HepG2 (cell line): ENCODE measurements around the gene PRXL2B. TPM values are rescaled to one million over a fixed set of nuclear protein-coding genes. Genes with fewer than 3 reads are reported as not detected.

Source experiments
- ATAC-seq: fragments of 200-7000 bp; cut with Tn5 transposase; 3 replicates; pipeline ENCODE4 v1.9.1; 2020; ENCODE audit warnings: mild to moderate bottlenecking, moderate library complexity
- BruUV-seq: library from RNA; stranded (reverse); fragments of 400-500 nt; replicated peaks from 2 replicates; lab custom pipeline; 2021; lab: Mats Ljungman, UMichigan
- CTCF ChIA-PET: fragments of 300-600 bp; formaldehyde crosslinking; extraction: SDS; loops from one replicate; lab custom pipeline; 2021; ENCODE audit warnings: low total read pairs, inconsistent platforms, low intra/inter-chr PET ratio; lab: Yijun Ruan, JAX
- POLR2A ChIA-PET: fragments of 350-600 bp; sonication (Branson Sonifier 250); formaldehyde crosslinking; loops from one replicate; lab custom pipeline; 2020; ENCODE audit warnings: antibody characterized with exemption, inconsistent platforms; lab: Yijun Ruan, JAX
- DNase-seq: peaks from one replicate; pipeline ENCODE4 v3.0.0-alpha.2; 2015; ENCODE audit warnings: low spot score
- FAIRE-seq: peaks from 3 replicates; lab custom pipeline; 2011; peaks lifted over from hg19 to GRCh38; lab: Jason Lieb, UNC
- H2AFZ ChIP-seq: one replicate; pipeline ENCODE4 v1.6.1; 2011; ENCODE audit warnings: low read length, inconsistent platforms
- H3K27ac ChIP-seq: fragments of 300-600 bp; 3 replicates; pipeline ENCODE4 v1.8.0; 2011; ENCODE audit warnings: mixed run types, mild to moderate bottlenecking, mixed read lengths, low read length, inconsistent platforms; ENCODE audit not compliant: insufficient read depth; ENCODE audit errors: extremely low read length
- H3K27me3 ChIP-seq, 2 experiments: fragments of 200-600 bp in 1 of 2; 2 replicates in 1 of 2; 3 replicates in 1 of 2; pipeline versions ENCODE4 v1.6.0 to v1.8.0; 2011; ENCODE audit warnings: low read length in 2 of 2, mild to moderate bottlenecking in 2 of 2, moderate library complexity in 2 of 2, inconsistent platforms in 1 of 2; ENCODE audit not compliant: insufficient read depth in 2 of 2, control insufficient read depth in 1 of 2
- H3K36me3 ChIP-seq, 2 experiments: fragments of 200-600 bp in 1 of 2; replicated peaks in 1 of 2; 2 replicates in 1 of 2; 3 replicates in 1 of 2; pipeline versions ENCODE4 v1.5.1 to v1.8.0; 2011; ENCODE audit warnings: low read length in 2 of 2, inconsistent platforms in 1 of 2; ENCODE audit not compliant: insufficient read depth in 2 of 2, control insufficient read depth in 1 of 2
- H3K4me1 ChIP-seq: 2 replicates; pipeline ENCODE4 v1.5.1; 2012; ENCODE audit warnings: low read length, inconsistent platforms; ENCODE audit not compliant: insufficient read depth
- H3K4me2 ChIP-seq: 2 replicates; pipeline ENCODE4 v1.6.0; 2011; ENCODE audit warnings: low read depth, low read length, inconsistent platforms
- H3K4me3 ChIP-seq, 3 experiments: fragments of 200-600 bp in 1 of 3; sonication (generic), shearing (Covaris generic) in 1 of 3; replicated peaks in 1 of 3; 2 replicates each; pipeline ENCODE4 v1.5.1; 2011 to 2016; ENCODE audit warnings: low read length in 3 of 3, inconsistent platforms in 2 of 3, low read depth in 2 of 3, mild to moderate bottlenecking in 2 of 3, control low read depth in 1 of 3, mixed read lengths in 1 of 3; ENCODE audit not compliant: insufficient read depth in 1 of 3
- H3K79me2 ChIP-seq: one replicate; pipeline ENCODE4 v1.6.1; 2011; ENCODE audit warnings: low read length, inconsistent platforms; ENCODE audit not compliant: insufficient read depth
- H3K9ac ChIP-seq: 2 replicates; pipeline ENCODE4 v1.6.0; 2011; ENCODE audit warnings: mild to moderate bottlenecking, low read depth, low read length, inconsistent platforms; ENCODE audit not compliant: insufficient read depth
- H3K9me3 ChIP-seq: 2 replicates; pipeline ENCODE4 v1.5.1; 2012; ENCODE audit warnings: mild to moderate bottlenecking, low read length
- H4K20me1 ChIP-seq: 2 replicates; pipeline ENCODE4 v1.6.0; 2011; ENCODE audit warnings: inconsistent platforms, mild to moderate bottlenecking, low read length, moderate library complexity; ENCODE audit not compliant: insufficient read depth
- HDAC1 ChIP-seq: sonication (generic); formaldehyde crosslinking; IDR thresholded peaks from 2 replicates; pipeline ENCODE4 v1.5.1; 2020; ENCODE audit warnings: mild to moderate bottlenecking, missing genetic modification reagents
- HNRNPLL ChIP-seq: fragments of 200-400 bp; formaldehyde crosslinking; IDR thresholded peaks from 2 replicates; pipeline ENCODE4 v1.6.1; 2017; ENCODE audit warnings: mild to moderate bottlenecking, low read depth, low read length; ENCODE audit not compliant: poor library complexity, severe bottlenecking
- RARA ChIP-seq: IDR thresholded peaks from 2 replicates; pipeline ENCODE4 v1.6.1; 2016; ENCODE audit warnings: missing genetic modification reagents, missing compliant biosample characterization
- SRF ChIP-seq: IDR thresholded peaks from 2 replicates; pipeline ENCODE4 v1.6.1; 2011; ENCODE audit warnings: mild to moderate bottlenecking, low read depth, low read length, moderate library complexity
- ZBTB33 ChIP-seq: sonication (generic); formaldehyde crosslinking; IDR thresholded peaks from 2 replicates; pipeline ENCODE4 v1.4.0; 2020; ENCODE audit warnings: missing genetic modification reagents
- ZKSCAN1 ChIP-seq: fragments of 150-350 bp; IDR thresholded peaks from 2 replicates; pipeline ENCODE4 v1.6.1; 2014; ENCODE audit warnings: low read length
- WGBS: methylation state at CpG from one replicate; pipeline ENCODE4 v1.1.6; 2017; ENCODE audit warnings: low lambda C conversion rate; 5-methylcytosine and 5-hydroxymethylcytosine counted together
- in situ Hi-C: cut with HindIII; loops from 2 replicates; pipeline ENCODE4 v1.10.0; 2017; ENCODE audit warnings: low pct_unique_long_range_greater_than_20kb; ENCODE audit not compliant: extremely low pct_ligation_motif_present
- intact Hi-C: fragments of 100-400 bp; cut with micrococcal nuclease; formaldehyde crosslinking; loops from one replicate; pipeline ENCODE4 v1.10.0; 2022; ENCODE audit not compliant: unreplicated experiment
- polyA plus RNA-seq, 8 experiments: library from polyadenylated mRNA; depleted of rRNA in 3 of 8; stranded (reverse) in 7 of 8; unstranded in 1 of 8; fragments of >200 nt; fragmentation: Illumina TruSeq in 4 of 8; extraction: Trizol in 4 of 8; gene quantifications; 2 replicates each; pipeline versions ENCODE4 v1.2.1 to v1.2.3, GENCODE V29; 2011 to 2016; ENCODE audit warnings: low read depth in 4 of 8, missing spikeins in 1 of 8, mixed read lengths in 1 of 8; ENCODE audit not compliant: insufficient read depth in 1 of 8
- total RNA-seq, 5 experiments: library from RNA; depleted of rRNA; stranded (reverse); fragments of >200 nt; fragmentation: Illumina TruSeq; extraction: Trizol; gene quantifications; 2 replicates each; pipeline ENCODE4 v1.2.3, GENCODE V29; 2016; ENCODE audit warnings: low read depth in 1 of 5
- TF ChIP-seq, protein P1 (sequence below): sonication (generic); formaldehyde crosslinking; IDR thresholded peaks from 2 replicates; pipeline ENCODE4 v1.4.0; 2020; ENCODE audit warnings: missing genetic modification reagents, mild to moderate bottlenecking, borderline replicate concordance

PRXL2B gene
- total and polyA plus RNA-seq, 2 of the 13 experiments (the other 11 are each of a cell fraction or from before 2014, with no cell fraction given), result 16.8 to 22.1 TPM

DNA sequence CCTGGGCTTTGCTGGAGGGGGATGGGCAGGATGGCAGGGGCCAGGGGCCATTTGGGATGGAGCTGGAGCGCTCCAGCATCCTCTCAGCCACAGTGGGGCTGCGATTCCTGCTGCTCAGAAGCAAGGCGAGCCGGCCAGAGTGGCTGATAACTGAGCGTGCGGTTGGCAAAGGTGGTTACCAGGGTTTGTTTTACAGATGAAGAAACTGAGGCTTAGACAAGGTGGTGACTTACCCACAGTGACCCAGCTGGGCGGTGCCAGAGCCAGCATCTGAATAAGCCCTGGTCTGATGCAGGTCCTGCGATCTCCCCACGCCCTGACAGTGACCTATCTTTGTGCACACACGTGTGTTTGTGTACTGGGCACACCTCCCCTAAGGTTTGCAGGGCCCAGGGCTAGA, 5.9 kb upstream of the PRXL2B start:
- H3K9ac ChIP-seq, result no peak overlapping the region
- CTCF ChIA-PET, result no interaction called here
- no peaks in the 10 kb centered on the region for H3K79me2 ChIP-seq
- H3K4me1 ChIP-seq, result peaks cover 93% of the 10 kb centered on the region
- H3K4me3 ChIP-seq, result no peak overlapping the region
- H3K9me3 ChIP-seq, result no peaks in the 10 kb centered on the region
- in situ Hi-C loops (no loop called here), intact Hi-C loops (loop anchor here (10.0 kb wide), 1 partner anchor 54 kb away; the partner anchor contains the start of gene MMEL1)
- TF ChIP-seq RARA (CRISPR knock-in tag) (0 out of 2 replicates have a peak, but pooled peaks have one; percentile 9), HNRNPLL (no peak)
- TF ChIP-seq, protein P1, sequence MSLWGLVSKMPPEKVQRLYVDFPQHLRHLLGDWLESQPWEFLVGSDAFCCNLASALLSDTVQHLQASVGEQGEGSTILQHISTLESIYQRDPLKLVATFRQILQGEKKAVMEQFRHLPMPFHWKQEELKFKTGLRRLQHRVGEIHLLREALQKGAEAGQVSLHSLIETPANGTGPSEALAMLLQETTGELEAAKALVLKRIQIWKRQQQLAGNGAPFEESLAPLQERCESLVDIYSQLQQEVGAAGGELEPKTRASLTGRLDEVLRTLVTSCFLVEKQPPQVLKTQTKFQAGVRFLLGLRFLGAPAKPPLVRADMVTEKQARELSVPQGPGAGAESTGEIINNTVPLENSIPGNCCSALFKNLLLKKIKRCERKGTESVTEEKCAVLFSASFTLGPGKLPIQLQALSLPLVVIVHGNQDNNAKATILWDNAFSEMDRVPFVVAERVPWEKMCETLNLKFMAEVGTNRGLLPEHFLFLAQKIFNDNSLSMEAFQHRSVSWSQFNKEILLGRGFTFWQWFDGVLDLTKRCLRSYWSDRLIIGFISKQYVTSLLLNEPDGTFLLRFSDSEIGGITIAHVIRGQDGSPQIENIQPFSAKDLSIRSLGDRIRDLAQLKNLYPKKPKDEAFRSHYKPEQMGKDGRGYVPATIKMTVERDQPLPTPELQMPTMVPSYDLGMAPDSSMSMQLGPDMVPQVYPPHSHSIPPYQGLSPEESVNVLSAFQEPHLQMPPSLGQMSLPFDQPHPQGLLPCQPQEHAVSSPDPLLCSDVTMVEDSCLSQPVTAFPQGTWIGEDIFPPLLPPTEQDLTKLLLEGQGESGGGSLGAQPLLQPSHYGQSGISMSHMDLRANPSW (CRISPR knock-in tag), result no peak
- ATAC-seq (no peak), DNase-seq (no peak), FAIRE-seq (no peak)
- 29% methylated on average over 6 of the region's 10 CpGs for WGBS
- no peak overlapping the region for H3K4me2 ChIP-seq
- H3K27me3 ChIP-seq, result no peaks in the 10 kb centered on the region
- no peak overlapping the region for H3K27ac ChIP-seq
- no peaks in the 10 kb centered on the region for H4K20me1 ChIP-seq
- BruUV-seq, result no TSS peak
- H3K36me3 ChIP-seq, result no peaks in the 10 kb centered on the region
- POLR2A ChIA-PET, result no interaction called here
- H2AFZ ChIP-seq, result no peak overlapping the region

DNA sequence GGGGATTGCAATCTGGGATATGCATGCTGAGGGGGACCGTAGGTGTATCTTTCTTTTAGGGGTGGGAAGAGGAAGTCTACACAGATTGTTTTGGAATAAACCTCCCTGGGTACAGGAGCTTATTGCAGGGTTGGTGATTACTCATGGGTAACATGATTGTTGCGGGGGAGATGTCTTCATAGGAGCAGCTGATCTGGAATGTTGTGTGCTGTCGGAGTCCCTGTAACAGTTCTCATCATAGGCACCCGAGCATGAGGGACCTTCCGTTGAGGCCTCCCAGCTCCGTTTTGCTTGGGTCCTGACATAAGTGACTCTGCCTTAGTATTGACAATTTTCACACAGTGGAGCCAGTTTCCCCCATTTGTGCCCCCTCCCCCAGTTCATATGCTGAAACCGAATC, 4.2 kb upstream of the PRXL2B start:
- FAIRE-seq, result no peak
- no peaks in the 10 kb centered on the region for H3K27me3 ChIP-seq
- no TSS peak for BruUV-seq
- DNase-seq, result no peak
- no peak overlapping the region for H3K9ac ChIP-seq
- H3K36me3 ChIP-seq, result no peaks in the 10 kb centered on the region
- CTCF ChIA-PET, result no interaction called here
- POLR2A ChIA-PET, result no interaction called here
- 60% methylated on average over 7 of the region's 7 CpGs for WGBS
- in situ Hi-C loops, result no loop called here
- H3K79me2 ChIP-seq, result no peaks in the 10 kb centered on the region
- H3K9me3 ChIP-seq, result no peaks in the 10 kb centered on the region
- H3K4me1 ChIP-seq, result peaks cover 77% of the 10 kb centered on the region
- no peak overlapping the region for H3K27ac ChIP-seq
- H3K4me2 ChIP-seq, result no peak overlapping the region
- intact Hi-C loops, result loop anchor here (10.0 kb wide), 1 partner anchor 52 kb away; the partner anchor contains the start of gene MMEL1
- H3K4me3 ChIP-seq, result no peak overlapping the region
- H4K20me1 ChIP-seq, result no peaks in the 10 kb centered on the region
- no peak for TF ChIP-seq ZBTB33 (CRISPR knock-in tag)
- TF ChIP-seq HDAC1 (CRISPR knock-in tag), result 0 out of 2 replicates have a peak, but pooled peaks have one; percentile 10
- TF ChIP-seq ZKSCAN1, result no peak
- TF ChIP-seq SRF, result no peak
- no peak for ATAC-seq
- H2AFZ ChIP-seq, result no peak overlapping the region
